ENCODE data around the gene SLC25A36.
A peak's percentile ranks its signal among the peaks of the same experiment; 100 is the strongest.
"Not testable (repeated sequence)": the region's sequence is repeated elsewhere in the genome, so short reads cannot be mapped to it uniquely, and the experiment has no call there.

The SLC25A36 gene

GRCh38 chr3:141011232-141011996 lies 69.8 kb downstream of the SLC25A36 start:
- Histone ChIP-seq H3K27ac (ENCODE audit: insufficient read depth in 1 of 2, low read depth in 1 of 2, low read length in 2 of 2, poor library complexity in 1 of 2, severe bottlenecking in 2 of 2) (no peak overlapping the region), H3K36me3 (ENCODE audit: control insufficient read depth in 4 of 4, insufficient read depth in 4 of 4, low read length in 3 of 4) (no peaks in the 10 kb centered on the region), H3K27me3 (replicated peaks in 2 of 5; ENCODE audit: control insufficient read depth in 4 of 5, insufficient read depth in 5 of 5, low read length in 4 of 5) (peaks cover 0 to 2% (median 0%) of the 10 kb centered on the region in 5 experiments), H3K4me3 (ENCODE audit: control insufficient read depth in 1 of 7, extremely low read depth in 1 of 7, insufficient read depth in 4 of 7, low read depth in 2 of 7, low read length in 6 of 7) (no peak overlapping the region), H3K4me1 (ENCODE audit: control extremely low read depth in 1 of 4, control insufficient read depth in 4 of 4, insufficient read depth in 4 of 4, low read length in 3 of 4) (peaks cover 0 to 4% (median 0%) of the 10 kb centered on the region in 4 experiments), H3K9me3 (ENCODE audit: control extremely low read depth in 1 of 5, control insufficient read depth in 4 of 5, insufficient read depth in 2 of 5, low read depth in 1 of 5, low read length in 4 of 5) (no peaks in the 10 kb centered on the region)
- 23% methylated on average over 6 of the region's 13 CpGs for WGBS (ENCODE audit: insufficient coverage)
- DNase-seq: peak; percentile 65 to 85 (median 82)
- CTCF ChIA-PET: interaction anchor here (0.6 to 6.0 kb wide), 14 partner anchors 9 to 183 kb away, joined by 3 to 43 read pairs (median 5); partner anchors contain the start of gene SPSB4
- POLR2A ChIA-PET: no interaction called here

DNA sequence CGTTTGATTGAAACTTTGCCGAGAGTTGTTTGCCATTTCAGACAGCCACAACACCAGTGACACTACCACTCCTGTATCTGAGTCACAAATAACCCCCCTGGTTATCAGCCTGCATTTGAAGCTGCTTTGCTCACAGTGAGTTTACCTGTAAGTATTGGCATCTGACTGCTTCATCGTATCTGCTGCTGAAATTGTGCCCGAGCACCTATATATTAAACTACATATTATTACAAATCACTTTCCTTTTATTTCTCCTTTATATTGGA lies 70.3 kb downstream of the SLC25A36 start:
- no peak overlapping the region for H3K4me3 ChIP-seq (ENCODE audit: control insufficient read depth in 1 of 7, extremely low read depth in 1 of 7, insufficient read depth in 4 of 7, low read depth in 2 of 7, low read length in 6 of 7)
- POLR2A ChIA-PET: no interaction called here
- peaks cover 0 to 3% (median 0%) of the 10 kb centered on the region in 5 experiments for H3K27me3 ChIP-seq (replicated peaks in 2 of 5; ENCODE audit: control insufficient read depth in 4 of 5, insufficient read depth in 5 of 5, low read length in 4 of 5)
- H3K36me3 ChIP-seq (ENCODE audit: control insufficient read depth in 4 of 4, insufficient read depth in 4 of 4, low read length in 3 of 4): no peaks in the 10 kb centered on the region
- peaks cover 0 to 4% (median 0%) of the 10 kb centered on the region in 4 experiments for H3K4me1 ChIP-seq (ENCODE audit: control extremely low read depth in 1 of 4, control insufficient read depth in 4 of 4, insufficient read depth in 4 of 4, low read length in 3 of 4)
- no peak for DNase-seq
- CTCF ChIA-PET: interaction anchor here (0.8 to 6.0 kb wide), 8 partner anchors 12 to 182 kb away, joined by 3 to 43 read pairs (median 8); partner anchors contain the start of gene SPSB4
- no peak overlapping the region for H3K27ac ChIP-seq (ENCODE audit: insufficient read depth in 1 of 2, low read depth in 1 of 2, low read length in 2 of 2, poor library complexity in 1 of 2, severe bottlenecking in 2 of 2)
- 55% methylated on average over 3 of the region's 4 CpGs for WGBS (ENCODE audit: insufficient coverage)
- H3K9me3 ChIP-seq (ENCODE audit: control extremely low read depth in 1 of 5, control insufficient read depth in 4 of 5, insufficient read depth in 2 of 5, low read depth in 1 of 5, low read length in 4 of 5): no peaks in the 10 kb centered on the region

DNA sequence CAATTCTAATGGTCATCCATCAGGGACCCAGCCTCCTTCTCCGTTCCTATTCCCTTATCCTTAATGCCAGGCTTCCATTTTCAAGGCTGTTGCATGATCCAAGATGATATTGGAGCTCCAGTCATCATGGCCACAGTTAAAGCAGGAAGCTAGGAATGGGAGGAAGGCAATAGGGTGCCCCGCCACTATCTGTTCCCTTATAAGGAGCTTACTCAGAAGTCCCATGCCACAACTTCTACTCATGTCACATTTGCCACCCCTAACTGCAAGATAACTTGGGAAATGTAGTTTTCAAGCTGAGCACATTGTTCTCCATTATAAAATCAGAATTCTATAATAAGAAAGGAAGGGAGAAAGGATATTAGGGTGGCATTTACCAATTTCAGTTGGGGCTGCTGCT lies 70.9 kb downstream of the SLC25A36 start:
- Histone ChIP-seq H3K4me1 (ENCODE audit: control extremely low read depth in 1 of 4, control insufficient read depth in 4 of 4, insufficient read depth in 4 of 4, low read length in 3 of 4) (peaks cover 0 to 4% (median 0%) of the 10 kb centered on the region in 4 experiments), H3K36me3 (ENCODE audit: control insufficient read depth in 4 of 4, insufficient read depth in 4 of 4, low read length in 3 of 4) (no peaks in the 10 kb centered on the region), H3K27me3 (replicated peaks in 2 of 5; ENCODE audit: control insufficient read depth in 4 of 5, insufficient read depth in 5 of 5, low read length in 4 of 5) (peaks cover 0 to 3% (median 0%) of the 10 kb centered on the region in 5 experiments), H3K9me3 (ENCODE audit: control extremely low read depth in 1 of 5, control insufficient read depth in 4 of 5, insufficient read depth in 2 of 5, low read depth in 1 of 5, low read length in 4 of 5) (no peaks in the 10 kb centered on the region), H3K4me3 (ENCODE audit: control insufficient read depth in 1 of 7, extremely low read depth in 1 of 7, insufficient read depth in 4 of 7, low read depth in 2 of 7, low read length in 6 of 7) (no peak overlapping the region), H3K27ac (ENCODE audit: insufficient read depth in 1 of 2, low read depth in 1 of 2, low read length in 2 of 2, poor library complexity in 1 of 2, severe bottlenecking in 2 of 2) (no peak overlapping the region)
- POLR2A ChIA-PET: no interaction called here
- 86% methylated on average over 1 of the region's 2 CpGs for WGBS (ENCODE audit: insufficient coverage)
- CTCF ChIA-PET: interaction anchor here (0.8 to 6.0 kb wide), 9 partner anchors 13 to 190 kb away, joined by 3 to 43 read pairs (median 8); partner anchors contain the start of gene SPSB4
- DNase-seq: no peak

- H3K27ac ChIP-seq (ENCODE audit: insufficient read depth in 1 of 2, low read depth in 1 of 2, low read length in 2 of 2, poor library complexity in 1 of 2, severe bottlenecking in 2 of 2): no peak overlapping the region
- POLR2A ChIA-PET: no interaction called here
Measured at GRCh38 chr3:141015481-141015880, 73.8 kb downstream of the SLC25A36 start.

DNA sequence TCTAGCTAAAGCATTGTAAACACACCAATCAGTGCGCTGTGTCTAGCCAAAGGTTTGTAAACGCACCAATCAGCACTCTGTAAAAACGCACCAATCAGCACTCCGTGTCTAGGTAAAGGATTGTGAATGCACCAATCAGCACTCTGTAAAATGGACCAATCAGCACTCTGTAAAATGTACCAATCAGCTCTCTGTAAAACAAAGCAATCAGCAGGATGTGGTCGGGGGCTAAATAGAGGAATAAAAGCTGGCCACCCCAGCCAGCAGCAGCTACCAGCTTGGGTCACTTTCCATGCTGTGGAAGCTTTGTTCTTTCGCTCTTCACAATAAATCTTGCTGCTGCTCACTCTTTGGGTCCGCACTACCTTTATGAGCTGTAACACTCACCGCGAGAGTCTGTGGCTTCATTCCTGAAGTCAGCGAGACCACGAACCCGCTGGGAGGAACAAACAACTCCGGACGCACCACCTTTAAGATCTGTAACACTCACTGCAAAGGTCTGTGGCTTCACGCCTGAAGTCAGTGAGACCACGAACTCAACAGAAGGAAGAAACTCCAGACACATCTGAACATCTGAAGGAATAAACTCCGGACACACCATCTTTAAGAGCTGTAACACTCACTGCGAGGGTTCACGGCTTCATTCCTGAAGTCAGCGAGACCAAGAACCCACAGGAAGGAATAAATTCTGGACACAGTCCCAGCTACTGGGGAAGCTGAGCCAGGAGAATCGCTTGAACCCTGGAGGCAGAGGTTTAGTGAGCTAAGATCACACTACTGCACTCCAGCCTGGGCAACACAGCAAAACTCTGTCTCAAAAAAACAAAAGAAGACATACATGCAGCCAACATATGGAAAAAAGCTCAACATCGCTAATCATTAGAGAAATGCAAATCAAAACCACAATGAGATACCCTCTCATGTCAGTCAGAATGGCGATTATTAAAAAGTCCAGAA lies 76.0 kb downstream of the SLC25A36 start:
- 75% methylated on average over 14 of the region's 23 CpGs for WGBS (ENCODE audit: insufficient coverage)
- CTCF ChIA-PET: interaction anchor here (1.0 to 1.9 kb wide), 3 partner anchors 8 to 11 kb away, joined by 3 to 6 read pairs (median 3); no protein-coding TSS in a partner anchor
- H3K9me3 ChIP-seq (ENCODE audit: control extremely low read depth in 1 of 5, control insufficient read depth in 4 of 5, insufficient read depth in 2 of 5, low read depth in 1 of 5, low read length in 4 of 5); POLR2A ChIA-PET; H3K4me1 ChIP-seq (ENCODE audit: control extremely low read depth in 1 of 4, control insufficient read depth in 4 of 4, insufficient read depth in 4 of 4, low read length in 3 of 4); H3K27ac ChIP-seq (ENCODE audit: insufficient read depth in 1 of 2, low read depth in 1 of 2, low read length in 2 of 2, poor library complexity in 1 of 2, severe bottlenecking in 2 of 2); H3K27me3 ChIP-seq (replicated peaks in 2 of 5; ENCODE audit: control insufficient read depth in 4 of 5, insufficient read depth in 5 of 5, low read length in 4 of 5); H3K36me3 ChIP-seq (ENCODE audit: control insufficient read depth in 4 of 4, insufficient read depth in 4 of 4, low read length in 3 of 4); H3K4me3 ChIP-seq (ENCODE audit: control insufficient read depth in 1 of 7, extremely low read depth in 1 of 7, insufficient read depth in 4 of 7, low read depth in 2 of 7, low read length in 6 of 7): not testable (repeated sequence)
- peak in 2 of 3 donors; percentile 14 to 43 for DNase-seq

More at GRCh38 chr3:141015481-141015880, 73.8 kb downstream of the SLC25A36 start:
- 92% methylated on average over 3 of the region's 3 CpGs for WGBS (ENCODE audit: insufficient coverage)
- no peaks in the 10 kb centered on the region for H3K9me3 ChIP-seq (ENCODE audit: control extremely low read depth in 1 of 5, control insufficient read depth in 4 of 5, insufficient read depth in 2 of 5, low read depth in 1 of 5, low read length in 4 of 5)
- peaks cover 0 to 3% (median 0%) of the 10 kb centered on the region in 5 experiments for H3K27me3 ChIP-seq (replicated peaks in 2 of 5; ENCODE audit: control insufficient read depth in 4 of 5, insufficient read depth in 5 of 5, low read length in 4 of 5)
- no peak for DNase-seq
- H3K36me3 ChIP-seq (ENCODE audit: control insufficient read depth in 4 of 4, insufficient read depth in 4 of 4, low read length in 3 of 4): no peaks in the 10 kb centered on the region
- no peak overlapping the region for H3K4me3 ChIP-seq (ENCODE audit: control insufficient read depth in 1 of 7, extremely low read depth in 1 of 7, insufficient read depth in 4 of 7, low read depth in 2 of 7, low read length in 6 of 7)
- peaks cover 0 to 7% (median 0%) of the 10 kb centered on the region in 4 experiments for H3K4me1 ChIP-seq (ENCODE audit: control extremely low read depth in 1 of 4, control insufficient read depth in 4 of 4, insufficient read depth in 4 of 4, low read length in 3 of 4)
- CTCF ChIA-PET: no interaction called here

- CTCF ChIA-PET: interaction anchor here (1.9 kb wide), 1 partner anchor 9 kb away, joined by 6 read pairs; no protein-coding TSS in a partner anchor
- H3K27ac ChIP-seq (ENCODE audit: insufficient read depth in 1 of 2, low read depth in 1 of 2, low read length in 2 of 2, poor library complexity in 1 of 2, severe bottlenecking in 2 of 2): no peak overlapping the region
- H3K4me3 ChIP-seq (ENCODE audit: control insufficient read depth in 1 of 7, extremely low read depth in 1 of 7, insufficient read depth in 4 of 7, low read depth in 2 of 7, low read length in 6 of 7): no peak overlapping the region
- no peaks in the 10 kb centered on the region for H3K36me3 ChIP-seq (ENCODE audit: control insufficient read depth in 4 of 4, insufficient read depth in 4 of 4, low read length in 3 of 4)
- peaks cover 0 to 1% (median 0%) of the 10 kb centered on the region in 5 experiments for H3K27me3 ChIP-seq (replicated peaks in 2 of 5; ENCODE audit: control insufficient read depth in 4 of 5, insufficient read depth in 5 of 5, low read length in 4 of 5)
- H3K9me3 ChIP-seq (ENCODE audit: control extremely low read depth in 1 of 5, control insufficient read depth in 4 of 5, insufficient read depth in 2 of 5, low read depth in 1 of 5, low read length in 4 of 5): no peaks in the 10 kb centered on the region
- no peak for DNase-seq
- POLR2A ChIA-PET: no interaction called here
- 99% methylated on average over 17 of the region's 19 CpGs for WGBS (ENCODE audit: insufficient coverage)
- peaks cover 0 to 5% (median 0%) of the 10 kb centered on the region in 4 experiments for H3K4me1 ChIP-seq (ENCODE audit: control extremely low read depth in 1 of 4, control insufficient read depth in 4 of 4, insufficient read depth in 4 of 4, low read length in 3 of 4)
Measured at GRCh38 chr3:141019244-141019643, 77.6 kb downstream of the SLC25A36 start.
